ENCODE data around the gene TJP2.

The TJP2 gene

DNA sequence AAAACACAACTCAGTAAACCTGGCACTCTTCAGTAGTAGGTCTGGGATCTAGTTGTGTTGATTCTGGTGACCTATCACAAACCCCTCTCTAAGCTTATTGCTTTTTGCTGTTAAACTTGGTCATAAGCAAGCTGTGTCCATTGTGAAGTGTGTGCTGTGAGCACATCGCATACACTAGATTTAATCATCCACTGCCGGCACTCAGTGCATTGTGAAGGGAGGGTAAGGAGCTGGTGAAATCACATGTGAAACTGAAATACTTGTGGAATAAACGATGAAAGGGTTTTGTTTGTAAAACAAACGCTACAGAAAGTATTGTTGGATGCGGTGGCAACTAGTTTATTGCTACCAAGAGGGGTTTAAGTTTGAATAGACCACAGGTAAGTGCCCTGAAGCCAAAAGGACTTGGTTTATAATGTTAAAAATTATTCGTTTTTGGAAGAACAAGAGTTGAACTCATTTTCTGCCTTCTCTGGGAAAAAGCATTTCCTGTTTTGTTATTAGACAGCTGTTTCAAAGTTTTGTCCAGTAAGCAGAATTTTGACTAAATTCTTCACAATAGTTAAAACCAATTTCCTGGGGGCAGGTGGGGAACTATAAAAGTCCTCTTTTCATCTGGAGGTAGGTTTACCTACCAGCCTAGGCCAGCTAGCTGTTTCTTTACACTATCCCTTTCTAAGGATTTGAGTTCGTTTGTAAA is 24.6 kb downstream of the TJP2 start:
- Histone ChIP-seq H3K9ac (ENCODE audit: low read depth in 1 of 2, low read length in 2 of 2) (no peak overlapping the region), H3K27me3 (ENCODE audit: control insufficient read depth in 2 of 2, insufficient read depth in 2 of 2, low read length in 2 of 2) (no peaks in the 10 kb centered on the region), H3K4me3 (ENCODE audit: low read length in 2 of 2) (no peak overlapping the region), H3K4me1 (ENCODE audit: control insufficient read depth in 2 of 2, insufficient read depth in 2 of 2, low read length in 2 of 2) (no peaks in the 10 kb centered on the region), H3K9me3 (ENCODE audit: control insufficient read depth in 2 of 2, low read length in 2 of 2) (no peaks in the 10 kb centered on the region), H3K27ac (ENCODE audit: low read depth in 2 of 2, low read length in 2 of 2) (no peak overlapping the region), H3K36me3 (ENCODE audit: control insufficient read depth in 2 of 2, insufficient read depth in 2 of 2, low read length in 2 of 2) (peaks cover 0 to 4% of the 10 kb centered on the region in 2 donors)

DNA sequence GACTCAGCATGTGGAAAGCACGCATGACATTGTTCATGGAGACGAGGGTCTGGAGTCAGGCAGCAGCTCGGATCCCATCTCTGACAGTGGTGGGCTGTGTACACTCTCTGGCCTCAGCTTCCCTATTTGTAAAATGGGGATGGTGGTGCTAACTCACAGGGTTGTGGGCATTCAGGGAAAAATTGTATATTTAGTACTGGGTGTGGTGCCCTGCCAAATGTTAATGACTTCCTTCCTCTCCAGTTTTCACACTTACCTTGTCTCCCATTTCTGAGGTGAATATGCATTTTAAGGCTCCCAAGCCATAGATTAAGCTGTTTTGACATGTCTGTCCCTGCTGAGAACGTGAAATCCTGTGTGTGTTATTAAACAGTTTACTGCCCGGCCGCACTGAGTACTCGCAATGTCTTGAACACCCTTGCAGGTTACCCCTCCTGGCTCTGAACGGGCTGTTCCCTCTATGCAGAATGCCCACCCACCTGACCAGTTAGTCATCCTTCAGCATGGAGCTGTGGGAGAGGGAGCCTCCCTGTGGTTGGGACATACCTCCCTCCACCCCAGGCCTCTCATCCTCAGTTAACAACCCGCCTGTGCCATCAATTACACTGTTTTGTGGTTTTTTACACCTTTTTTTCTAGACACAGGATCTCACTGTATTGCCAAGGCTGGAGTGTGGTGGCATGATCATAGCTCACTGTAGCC is 25.8 kb downstream of the TJP2 start:
- Histone ChIP-seq H3K4me3 (ENCODE audit: low read length in 2 of 2) (no peak overlapping the region), H3K27ac (ENCODE audit: low read depth in 2 of 2, low read length in 2 of 2) (no peak overlapping the region), H3K36me3 (ENCODE audit: control insufficient read depth in 2 of 2, insufficient read depth in 2 of 2, low read length in 2 of 2) (peaks cover 0 to 4% of the 10 kb centered on the region in 2 donors), H3K4me1 (ENCODE audit: control insufficient read depth in 2 of 2, insufficient read depth in 2 of 2, low read length in 2 of 2) (no peaks in the 10 kb centered on the region), H3K9me3 (ENCODE audit: control insufficient read depth in 2 of 2, low read length in 2 of 2) (no peaks in the 10 kb centered on the region), H3K27me3 (ENCODE audit: control insufficient read depth in 2 of 2, insufficient read depth in 2 of 2, low read length in 2 of 2) (no peaks in the 10 kb centered on the region), H3K9ac (ENCODE audit: low read depth in 1 of 2, low read length in 2 of 2) (no peak overlapping the region)

DNA sequence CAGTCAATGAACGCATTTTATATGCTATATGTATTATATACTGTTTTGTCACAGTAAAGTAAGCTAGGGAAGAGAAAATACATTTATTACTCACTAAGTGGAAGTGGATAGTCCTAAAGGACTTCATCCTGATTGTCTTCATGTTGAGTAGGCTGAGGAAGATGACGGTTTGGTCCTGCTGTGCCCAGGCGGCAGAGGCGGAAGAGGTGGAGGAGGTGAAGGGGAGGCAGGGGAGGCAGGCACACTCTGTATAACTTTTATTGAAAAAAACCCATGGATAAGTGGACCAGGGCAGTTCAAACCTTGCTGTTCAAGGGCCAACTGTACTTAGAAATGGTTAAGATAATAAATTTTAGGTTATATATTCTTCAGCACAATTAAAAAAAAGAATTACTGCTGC is 28.5 kb downstream of the TJP2 start:
- H3K4me1 ChIP-seq (ENCODE audit: control insufficient read depth in 2 of 2, insufficient read depth in 2 of 2, low read length in 2 of 2) = no peaks in the 10 kb centered on the region

DNA sequence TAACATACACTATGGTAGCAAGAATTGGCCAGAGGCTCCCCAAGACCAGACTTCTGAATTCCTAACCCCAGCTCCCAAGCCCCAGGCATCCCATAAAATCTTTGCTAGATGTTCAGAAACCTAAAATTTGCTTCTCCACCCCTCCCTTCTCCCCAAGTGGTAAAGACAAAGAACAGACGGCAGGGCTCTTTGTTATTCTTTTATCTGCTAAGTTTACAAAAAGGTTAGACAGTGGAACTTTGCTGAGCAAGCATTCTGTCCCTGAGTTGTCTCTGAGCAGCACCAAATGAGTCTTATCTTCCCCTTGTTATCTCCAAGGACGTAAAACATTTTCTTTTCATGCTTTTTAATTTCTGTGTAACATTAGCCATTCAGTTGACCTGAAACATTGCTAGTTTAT is 30.2 kb downstream of the TJP2 start:
- H3K27me3 ChIP-seq (ENCODE audit: control insufficient read depth in 2 of 2, insufficient read depth in 2 of 2, low read length in 2 of 2) = no peaks in the 10 kb centered on the region
- H3K4me3 ChIP-seq (ENCODE audit: low read length in 2 of 2) = no peak overlapping the region
- H3K9me3 ChIP-seq (ENCODE audit: control insufficient read depth in 2 of 2, low read length in 2 of 2) = no peaks in the 10 kb centered on the region
- no peak overlapping the region for H3K9ac ChIP-seq (ENCODE audit: low read depth in 1 of 2, low read length in 2 of 2)
- no peak overlapping the region for H3K27ac ChIP-seq (ENCODE audit: low read depth in 2 of 2, low read length in 2 of 2)
- H3K36me3 ChIP-seq (ENCODE audit: control insufficient read depth in 2 of 2, insufficient read depth in 2 of 2, low read length in 2 of 2) = peaks cover 0 to 4% of the 10 kb centered on the region in 2 donors
- no peaks in the 10 kb centered on the region for H3K4me1 ChIP-seq (ENCODE audit: control insufficient read depth in 2 of 2, insufficient read depth in 2 of 2, low read length in 2 of 2)

More for the DNA sequence above, 28.5 kb downstream of the TJP2 start:
- Histone ChIP-seq H3K27me3 (ENCODE audit: control insufficient read depth in 2 of 2, insufficient read depth in 2 of 2, low read length in 2 of 2) (no peaks in the 10 kb centered on the region), H3K9me3 (ENCODE audit: control insufficient read depth in 2 of 2, low read length in 2 of 2) (no peaks in the 10 kb centered on the region), H3K9ac (ENCODE audit: low read depth in 1 of 2, low read length in 2 of 2) (no peak overlapping the region), H3K4me3 (ENCODE audit: low read length in 2 of 2) (no peak overlapping the region), H3K27ac (ENCODE audit: low read depth in 2 of 2, low read length in 2 of 2) (no peak overlapping the region), H3K36me3 (ENCODE audit: control insufficient read depth in 2 of 2, insufficient read depth in 2 of 2, low read length in 2 of 2) (peaks cover 0 to 4% of the 10 kb centered on the region in 2 donors)

DNA sequence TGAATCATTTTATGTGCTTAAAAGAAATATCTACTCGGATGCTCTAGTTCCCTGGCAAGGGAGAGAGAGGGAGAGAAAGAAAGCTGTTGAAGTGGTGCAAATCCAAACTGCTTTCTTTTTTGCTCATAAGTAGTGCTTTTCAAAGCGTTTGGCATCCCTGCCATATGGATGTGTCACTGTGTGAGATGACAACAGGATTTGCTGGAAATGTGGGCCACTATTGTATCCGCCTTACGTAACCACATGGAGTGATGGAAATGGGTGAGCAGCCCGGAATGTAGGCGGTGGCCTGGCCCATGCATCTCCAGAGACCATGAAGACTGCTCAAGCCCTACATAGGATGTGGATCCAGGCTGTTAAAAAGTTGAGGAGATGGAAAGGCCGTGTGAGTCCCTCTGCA is 30.8 kb downstream of the TJP2 start:
- no peak overlapping the region for H3K9ac ChIP-seq (ENCODE audit: low read depth in 1 of 2, low read length in 2 of 2)

DNA sequence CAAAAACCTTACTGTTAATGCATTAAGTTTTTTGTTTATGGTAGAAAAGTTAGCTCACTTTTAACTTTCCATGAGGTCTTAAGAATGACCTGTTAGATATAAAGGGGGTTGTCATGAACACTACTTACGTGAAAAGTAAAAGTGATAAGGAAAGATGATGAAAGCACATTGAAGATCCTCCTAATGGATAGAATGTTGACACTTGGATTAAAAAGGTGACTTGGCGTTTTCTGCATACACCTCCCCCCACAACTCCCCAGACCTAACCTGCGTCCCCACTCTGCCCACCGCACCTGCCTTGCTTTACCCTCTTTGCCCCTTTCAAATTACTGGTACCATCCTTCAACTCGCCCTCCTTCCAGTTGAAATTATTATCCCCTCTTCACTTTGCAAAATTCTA is 32.0 kb downstream of the TJP2 start:
- Histone ChIP-seq H3K9ac (ENCODE audit: low read depth in 1 of 2, low read length in 2 of 2) (no peak overlapping the region), H3K9me3 (ENCODE audit: control insufficient read depth in 2 of 2, low read length in 2 of 2) (no peaks in the 10 kb centered on the region), H3K4me1 (ENCODE audit: control insufficient read depth in 2 of 2, insufficient read depth in 2 of 2, low read length in 2 of 2) (no peaks in the 10 kb centered on the region), H3K27me3 (ENCODE audit: control insufficient read depth in 2 of 2, insufficient read depth in 2 of 2, low read length in 2 of 2) (no peaks in the 10 kb centered on the region), H3K36me3 (ENCODE audit: control insufficient read depth in 2 of 2, insufficient read depth in 2 of 2, low read length in 2 of 2) (no peaks in the 10 kb centered on the region), H3K4me3 (ENCODE audit: low read length in 2 of 2) (no peak overlapping the region), H3K27ac (ENCODE audit: low read depth in 2 of 2, low read length in 2 of 2) (no peak overlapping the region)

More for the DNA sequence above, 30.8 kb downstream of the TJP2 start:
- no peaks in the 10 kb centered on the region for H3K27me3 ChIP-seq (ENCODE audit: control insufficient read depth in 2 of 2, insufficient read depth in 2 of 2, low read length in 2 of 2)
- no peaks in the 10 kb centered on the region for H3K4me1 ChIP-seq (ENCODE audit: control insufficient read depth in 2 of 2, insufficient read depth in 2 of 2, low read length in 2 of 2)
- no peak overlapping the region for H3K27ac ChIP-seq (ENCODE audit: low read depth in 2 of 2, low read length in 2 of 2)
- no peak overlapping the region for H3K4me3 ChIP-seq (ENCODE audit: low read length in 2 of 2)
- peaks cover 0 to 4% of the 10 kb centered on the region in 2 donors for H3K36me3 ChIP-seq (ENCODE audit: control insufficient read depth in 2 of 2, insufficient read depth in 2 of 2, low read length in 2 of 2)
- H3K9me3 ChIP-seq (ENCODE audit: control insufficient read depth in 2 of 2, low read length in 2 of 2) = no peaks in the 10 kb centered on the region

DNA sequence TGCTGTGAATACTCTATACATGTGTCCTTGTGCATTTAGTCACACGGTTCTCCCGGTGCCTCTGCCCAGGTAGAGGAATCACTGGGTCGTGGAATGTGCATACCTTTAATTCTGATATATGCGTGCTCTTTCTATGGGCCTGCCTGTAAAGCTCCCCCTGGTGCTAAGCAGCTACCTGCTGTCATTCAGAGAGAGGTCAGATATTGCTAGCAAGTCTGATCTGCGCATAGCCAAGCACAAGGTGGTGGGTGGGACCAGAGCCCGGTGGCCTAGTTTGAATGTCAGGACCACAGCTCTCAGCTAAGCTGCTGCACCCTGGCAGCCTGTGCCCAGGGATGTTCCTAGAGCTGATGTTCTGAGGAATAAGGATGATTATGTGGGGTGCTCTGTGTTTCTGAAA is 33.4 kb downstream of the TJP2 start:
- Histone ChIP-seq H3K9ac (ENCODE audit: low read depth in 1 of 2, low read length in 2 of 2) (no peak overlapping the region), H3K27ac (ENCODE audit: low read depth in 2 of 2, low read length in 2 of 2) (no peak overlapping the region), H3K36me3 (ENCODE audit: control insufficient read depth in 2 of 2, insufficient read depth in 2 of 2, low read length in 2 of 2) (no peaks in the 10 kb centered on the region), H3K4me1 (ENCODE audit: control insufficient read depth in 2 of 2, insufficient read depth in 2 of 2, low read length in 2 of 2) (no peaks in the 10 kb centered on the region), H3K9me3 (ENCODE audit: control insufficient read depth in 2 of 2, low read length in 2 of 2) (no peaks in the 10 kb centered on the region), H3K4me3 (ENCODE audit: low read length in 2 of 2) (no peak overlapping the region), H3K27me3 (ENCODE audit: control insufficient read depth in 2 of 2, insufficient read depth in 2 of 2, low read length in 2 of 2) (no peaks in the 10 kb centered on the region)

DNA sequence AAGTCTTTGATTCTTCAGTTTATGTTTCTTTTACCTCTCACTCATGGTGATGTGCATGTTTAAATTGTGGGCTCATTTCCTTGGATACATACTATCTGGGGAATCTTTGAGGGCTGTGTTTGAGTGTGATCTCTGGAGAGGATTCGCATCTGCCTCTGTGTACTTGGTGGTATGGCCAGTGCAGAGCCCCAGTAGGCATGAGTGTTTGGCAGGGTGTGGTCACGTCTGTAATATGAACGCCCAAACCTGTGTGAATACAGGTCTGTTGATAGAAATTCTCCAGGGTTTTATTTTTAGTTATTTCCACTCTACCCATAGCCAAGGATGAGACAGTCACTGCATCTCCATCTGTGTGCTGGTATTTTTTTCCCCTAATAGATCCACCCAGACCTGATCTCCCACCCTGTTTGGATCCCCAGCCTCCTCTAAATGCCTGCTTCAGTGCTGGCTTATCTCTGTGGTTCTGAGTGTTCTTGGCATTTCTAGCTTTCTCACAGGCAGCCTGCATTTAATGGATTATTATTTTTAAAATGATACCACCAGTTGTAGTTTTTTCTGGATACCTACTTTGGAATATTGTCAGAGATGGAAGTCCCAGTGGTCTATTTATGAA is 37.5 kb downstream of the TJP2 start:
- Histone ChIP-seq H3K27ac (ENCODE audit: low read depth in 2 of 2, low read length in 2 of 2) (no peak overlapping the region), H3K36me3 (ENCODE audit: control insufficient read depth in 2 of 2, insufficient read depth in 2 of 2, low read length in 2 of 2) (no peaks in the 10 kb centered on the region), H3K9me3 (ENCODE audit: control insufficient read depth in 2 of 2, low read length in 2 of 2) (no peaks in the 10 kb centered on the region), H3K27me3 (ENCODE audit: control insufficient read depth in 2 of 2, insufficient read depth in 2 of 2, low read length in 2 of 2) (no peaks in the 10 kb centered on the region), H3K9ac (ENCODE audit: low read depth in 1 of 2, low read length in 2 of 2) (no peak overlapping the region), H3K4me3 (ENCODE audit: low read length in 2 of 2) (no peak overlapping the region), H3K4me1 (ENCODE audit: control insufficient read depth in 2 of 2, insufficient read depth in 2 of 2, low read length in 2 of 2) (no peaks in the 10 kb centered on the region)

DNA sequence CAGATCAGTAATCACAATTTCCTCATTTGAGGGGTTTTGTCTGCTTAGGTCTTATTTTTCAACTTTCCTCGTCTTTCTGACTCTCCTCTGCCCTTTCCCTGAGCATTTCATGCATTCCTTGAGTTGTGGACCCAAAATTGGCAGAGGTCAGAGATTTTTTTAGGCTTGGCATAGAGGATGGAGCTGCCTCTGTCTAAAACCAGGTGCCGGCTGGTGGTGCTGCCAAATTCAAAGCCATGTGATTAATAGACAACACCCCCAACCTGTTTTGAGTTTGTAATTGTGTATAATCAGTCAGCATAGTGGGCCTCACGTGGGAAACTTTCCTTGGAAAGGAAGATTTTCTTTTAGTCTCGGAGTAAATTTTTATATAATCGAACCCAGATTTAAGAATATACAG is 39.6 kb downstream of the TJP2 start:
- no peak overlapping the region for H3K27ac ChIP-seq (ENCODE audit: low read depth in 2 of 2, low read length in 2 of 2)
- no peaks in the 10 kb centered on the region for H3K27me3 ChIP-seq (ENCODE audit: control insufficient read depth in 2 of 2, insufficient read depth in 2 of 2, low read length in 2 of 2)
- H3K9me3 ChIP-seq (ENCODE audit: control insufficient read depth in 2 of 2, low read length in 2 of 2) = no peaks in the 10 kb centered on the region
- H3K9ac ChIP-seq (ENCODE audit: low read depth in 1 of 2, low read length in 2 of 2) = no peak overlapping the region
- peaks cover 11 to 12% of the 10 kb centered on the region in 2 donors for H3K36me3 ChIP-seq (ENCODE audit: control insufficient read depth in 2 of 2, insufficient read depth in 2 of 2, low read length in 2 of 2)
- no peak overlapping the region for H3K4me3 ChIP-seq (ENCODE audit: low read length in 2 of 2)
- no peaks in the 10 kb centered on the region for H3K4me1 ChIP-seq (ENCODE audit: control insufficient read depth in 2 of 2, insufficient read depth in 2 of 2, low read length in 2 of 2)

DNA sequence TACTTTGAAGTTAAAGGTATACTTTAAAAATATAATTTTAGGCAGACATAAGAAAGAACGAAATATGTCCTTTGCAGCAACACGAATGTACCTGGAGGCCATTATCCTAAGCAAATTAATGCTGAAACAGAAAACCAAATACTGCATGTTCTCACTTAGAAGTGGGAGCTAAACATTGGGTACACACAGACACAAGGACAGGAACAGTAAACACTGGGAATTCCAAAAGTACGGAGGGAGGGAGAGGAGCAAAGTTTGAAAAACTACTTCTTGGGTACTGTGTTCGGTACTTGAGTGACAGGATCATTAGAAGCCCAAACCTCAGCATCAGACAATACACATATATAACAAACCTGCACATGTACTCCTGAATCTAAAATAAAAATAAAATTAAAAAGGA is 40.9 kb downstream of the TJP2 start:
- Histone ChIP-seq H3K4me1 (ENCODE audit: control insufficient read depth in 2 of 2, insufficient read depth in 2 of 2, low read length in 2 of 2) (no peaks in the 10 kb centered on the region), H3K36me3 (ENCODE audit: control insufficient read depth in 2 of 2, insufficient read depth in 2 of 2, low read length in 2 of 2) (peaks cover 12 to 16% of the 10 kb centered on the region in 2 donors), H3K9ac (ENCODE audit: low read depth in 1 of 2, low read length in 2 of 2) (no peak overlapping the region), H3K27ac (ENCODE audit: low read depth in 2 of 2, low read length in 2 of 2) (no peak overlapping the region), H3K9me3 (ENCODE audit: control insufficient read depth in 2 of 2, low read length in 2 of 2) (no peaks in the 10 kb centered on the region), H3K4me3 (ENCODE audit: low read length in 2 of 2) (no peak overlapping the region), H3K27me3 (ENCODE audit: control insufficient read depth in 2 of 2, insufficient read depth in 2 of 2, low read length in 2 of 2) (no peaks in the 10 kb centered on the region)

Data from mucosa of rectum (tissue), 2 donors.